ENCODE data around the gene TTBK2.

TTBK2 gene

GRCh38 chr15:42727750-42728381, 192.7 kb downstream of the TTBK2 start:
- TF ChIP-seq NFIC (IDR thresholded peaks at IDR 0.05), result peak; percentile 49
- no peak for TF ChIP-seq TEAD4 (IDR thresholded peaks at IDR 0.05)
- TF ChIP-seq CEBPB (IDR thresholded peaks at IDR 0.05), result no peak

GRCh38 chr15:42726114-42726513, 194.5 kb downstream of the TTBK2 start:
- no peak for TF ChIP-seq CEBPB (IDR thresholded peaks at IDR 0.05)
- no peak for TF ChIP-seq ZBTB7A (IDR thresholded peaks at IDR 0.05; ENCODE audit: low read depth)
- TF ChIP-seq RAD21 (IDR thresholded peaks at IDR 0.05; ENCODE audit: low read depth), result no peak
- TF ChIP-seq FOXM1 (IDR thresholded peaks at IDR 0.05; ENCODE audit: borderline replicate concordance, low read depth), result no peak
- no peak for TF ChIP-seq USF1 (IDR thresholded peaks at IDR 0.05)
- TF ChIP-seq TAF1 (IDR thresholded peaks at IDR 0.05; ENCODE audit: low read depth), result no peak
- no peak for TF ChIP-seq CREB1 (IDR thresholded peaks at IDR 0.05; ENCODE audit: low read depth)
- TF ChIP-seq NFIC (IDR thresholded peaks at IDR 0.05), result no peak
- no peak for TF ChIP-seq EGR1 (IDR thresholded peaks at IDR 0.05)
- TF ChIP-seq TEAD4 (IDR thresholded peaks at IDR 0.05), result no peak
- no peak for TF ChIP-seq TCF12 (IDR thresholded peaks at IDR 0.05; ENCODE audit: low read depth)
- TF ChIP-seq REST (IDR thresholded peaks at IDR 0.05; ENCODE audit: low read depth), result no peak
- no peak for TF ChIP-seq EP300 (IDR thresholded peaks at IDR 0.05; ENCODE audit: borderline replicate concordance)
- no peak for TF ChIP-seq MAX (IDR thresholded peaks at IDR 0.05)
- TF ChIP-seq YY1 (IDR thresholded peaks at IDR 0.05; ENCODE audit: low read depth), result no peak

GRCh38 chr15:42725331-42725903, 195.2 kb downstream of the TTBK2 start:
- TF ChIP-seq MAX (IDR thresholded peaks at IDR 0.05) (no peak), TCF12 (IDR thresholded peaks at IDR 0.05; ENCODE audit: low read depth) (no peak), FOXM1 (IDR thresholded peaks at IDR 0.05; ENCODE audit: borderline replicate concordance, low read depth) (no peak), USF1 (IDR thresholded peaks at IDR 0.05) (no peak), TAF1 (IDR thresholded peaks at IDR 0.05; ENCODE audit: low read depth) (no peak), CREB1 (IDR thresholded peaks at IDR 0.05; ENCODE audit: low read depth) (no peak), REST (IDR thresholded peaks at IDR 0.05; ENCODE audit: low read depth) (no peak), CEBPB (IDR thresholded peaks at IDR 0.05) (no peak), EGR1 (IDR thresholded peaks at IDR 0.05) (no peak), NFIC (IDR thresholded peaks at IDR 0.05) (no peak), TEAD4 (IDR thresholded peaks at IDR 0.05) (no peak), YY1 (IDR thresholded peaks at IDR 0.05; ENCODE audit: low read depth) (no peak), RAD21 (IDR thresholded peaks at IDR 0.05; ENCODE audit: low read depth) (no peak), EP300 (IDR thresholded peaks at IDR 0.05; ENCODE audit: borderline replicate concordance) (no peak)

- TF ChIP-seq FOXM1 (IDR thresholded peaks at IDR 0.05; ENCODE audit: borderline replicate concordance, low read depth), result no peak
- TF ChIP-seq ZBTB7A (IDR thresholded peaks at IDR 0.05; ENCODE audit: low read depth), result no peak
- TF ChIP-seq EGR1 (IDR thresholded peaks at IDR 0.05), result no peak
- TF ChIP-seq TAF1 (IDR thresholded peaks at IDR 0.05; ENCODE audit: low read depth), result no peak
- TF ChIP-seq TEAD4 (IDR thresholded peaks at IDR 0.05), result no peak
- TF ChIP-seq TCF12 (IDR thresholded peaks at IDR 0.05; ENCODE audit: low read depth), result no peak
- TF ChIP-seq RAD21 (IDR thresholded peaks at IDR 0.05; ENCODE audit: low read depth), result no peak
- TF ChIP-seq CEBPB (IDR thresholded peaks at IDR 0.05), result no peak
- TF ChIP-seq CREB1 (IDR thresholded peaks at IDR 0.05; ENCODE audit: low read depth), result no peak
- no peak for TF ChIP-seq EP300 (IDR thresholded peaks at IDR 0.05; ENCODE audit: borderline replicate concordance)
- TF ChIP-seq USF1 (IDR thresholded peaks at IDR 0.05), result no peak
- no peak for TF ChIP-seq REST (IDR thresholded peaks at IDR 0.05; ENCODE audit: low read depth)
- no peak for TF ChIP-seq MAX (IDR thresholded peaks at IDR 0.05)
- no peak for TF ChIP-seq YY1 (IDR thresholded peaks at IDR 0.05; ENCODE audit: low read depth)
- no peak for TF ChIP-seq NFIC (IDR thresholded peaks at IDR 0.05)
Observed at GRCh38 chr15:42724276-42724675, 196.3 kb downstream of the TTBK2 start.

Data from Ishikawa (cell line).